ENCODE results near the gene FBP1. TPM values are rescaled to one million over a fixed set of nuclear protein-coding genes. Genes with fewer than 3 reads are reported as not detected.

FBP1 gene
- total and polyA plus RNA-seq, 12 donors: 2.1 to 61.1 (median 33.9) TPM

- H3K36me3 ChIP-seq (replicated peaks in 1 of 2): no peaks in the 10 kb centered on the region
- H3K4me1 ChIP-seq (replicated peaks in 1 of 2): no peaks in the 10 kb centered on the region
- H3K27me3 ChIP-seq: no peaks in the 10 kb centered on the region
- intact Hi-C loops (cut with DNase I): no loop called here
- no peak for DNase-seq
- no peak overlapping the region for H3K27ac ChIP-seq
- 51 to 74% (median 73%) methylated on average over 2 of the region's 2 CpGs for WGBS, 4 donors
- H3K4me3 ChIP-seq: no peak overlapping the region
- TF ChIP-seq POLR2A (IDR thresholded peaks at IDR 0.05): no peak
- TF ChIP-seq CTCF (IDR thresholded peaks at IDR 0.05): no peak
- H3K9me3 ChIP-seq (replicated peaks in 1 of 3): no peaks in the 10 kb centered on the region
Observed at GRCh38 chr9:94563548-94563947, 75.8 kb downstream of the FBP1 start.

- whole genome bisulfite sequencing, 4 donors: 91 to 93% (median 92%) methylated on average over 6 of the region's 6 CpGs
- H3K9me3 ChIP-seq (replicated peaks in 1 of 3): no peaks in the 10 kb centered on the region
- no peak for DNase-seq
- no peaks in the 10 kb centered on the region for H3K27me3 ChIP-seq
- TF ChIP-seq CTCF (IDR thresholded peaks at IDR 0.05) (no peak), POLR2A (IDR thresholded peaks at IDR 0.05) (no peak)
- H3K36me3 ChIP-seq (replicated peaks in 1 of 2): no peaks in the 10 kb centered on the region
- no peaks in the 10 kb centered on the region for H3K4me1 ChIP-seq (replicated peaks in 1 of 2)
- H3K4me3 ChIP-seq: no peak overlapping the region
- H3K27ac ChIP-seq: no peak overlapping the region
- intact Hi-C loops (cut with DNase I): no loop called here
Observed at GRCh38 chr9:94560237-94560636, 79.1 kb downstream of the FBP1 start.

- no peaks in the 10 kb centered on the region for H3K36me3 ChIP-seq (replicated peaks in 1 of 2)
- H3K27me3 ChIP-seq: no peaks in the 10 kb centered on the region
- H3K4me1 ChIP-seq (replicated peaks in 1 of 2): no peaks in the 10 kb centered on the region
- H3K4me3 ChIP-seq: no peak overlapping the region
- 78 to 89% (median 85%) methylated on average over 4 of the region's 4 CpGs for WGBS, 4 donors
- intact Hi-C loops (cut with DNase I): no loop called here
- no peak overlapping the region for H3K27ac ChIP-seq
- no peak for TF ChIP-seq CTCF (IDR thresholded peaks at IDR 0.05)
- TF ChIP-seq POLR2A (IDR thresholded peaks at IDR 0.05): no peak
- no peaks in the 10 kb centered on the region for H3K9me3 ChIP-seq (replicated peaks in 1 of 3)
- no peak for DNase-seq
Observed at GRCh38 chr9:94557376-94557775, 81.9 kb downstream of the FBP1 start.

- Histone ChIP-seq H3K36me3 (replicated peaks in 1 of 2) (no peaks in the 10 kb centered on the region), H3K4me1 (replicated peaks in 1 of 2) (no peaks in the 10 kb centered on the region), H3K27ac (peak within 1 kb of the TSS in 2 of 5 donors; percentile 14 to 69), H3K4me3 (peak within 1 kb of the TSS in 1 of 4 donors; percentile 32), H3K9me3 (replicated peaks in 1 of 3) (no peaks in the 10 kb centered on the region), H3K27me3 (no peaks in the 10 kb centered on the region)
- intact Hi-C loops (cut with DNase I): loop anchor here in 1 of 2 donors (5.0 kb wide), 1 partner anchor 48 kb away; no protein-coding TSS in a partner anchor
- TF ChIP-seq POLR2A (IDR thresholded peaks at IDR 0.05): no peak
- peak; percentile 16 to 72 (median 46) for TF ChIP-seq CTCF (IDR thresholded peaks at IDR 0.05)
- WGBS, 4 donors: 82 to 83% (median 82%) methylated on average over 40 of the region's 40 CpGs
- peak; percentile 22 to 77 (median 68) for DNase-seq
Observed at GRCh38 chr9:94554439-94555331, 84.6 kb downstream of the FBP1 start, which contains the start of gene PCAT7. Gene PCAT7, plus strand, starts transcription at chr9:94555083.
